NCI-H1694 treated with DMSO at 0.1 percent for 48 hours (cell line): ENCODE measurements around the gene CXCL12.

Source experiments
- DNase-seq: peaks from one replicate; lab custom pipeline; 2025; lab: John Stamatoyannopoulos, UW

The CXCL12 gene

DNA sequence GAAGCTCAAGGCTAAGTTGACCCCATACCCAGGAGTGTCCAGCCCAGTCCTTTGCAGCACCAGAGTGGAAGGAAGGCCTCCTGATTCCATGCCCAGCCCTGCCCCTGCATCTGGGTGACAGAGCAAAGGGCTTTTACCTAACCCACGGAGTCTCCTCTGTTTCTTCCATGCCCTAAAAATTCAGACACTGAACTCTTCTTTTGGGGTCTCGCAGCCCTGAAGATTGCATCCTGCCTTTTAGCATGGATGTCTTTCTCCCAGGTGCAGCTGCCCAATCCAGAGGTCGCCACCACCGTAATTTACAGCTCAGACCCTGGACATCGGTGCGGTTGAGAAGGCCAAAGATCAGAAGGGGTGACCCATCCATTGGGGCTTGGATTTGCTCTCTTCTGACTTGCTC lies 50.8 kb downstream of the CXCL12 start:
- DNase-seq = no peak

DNA sequence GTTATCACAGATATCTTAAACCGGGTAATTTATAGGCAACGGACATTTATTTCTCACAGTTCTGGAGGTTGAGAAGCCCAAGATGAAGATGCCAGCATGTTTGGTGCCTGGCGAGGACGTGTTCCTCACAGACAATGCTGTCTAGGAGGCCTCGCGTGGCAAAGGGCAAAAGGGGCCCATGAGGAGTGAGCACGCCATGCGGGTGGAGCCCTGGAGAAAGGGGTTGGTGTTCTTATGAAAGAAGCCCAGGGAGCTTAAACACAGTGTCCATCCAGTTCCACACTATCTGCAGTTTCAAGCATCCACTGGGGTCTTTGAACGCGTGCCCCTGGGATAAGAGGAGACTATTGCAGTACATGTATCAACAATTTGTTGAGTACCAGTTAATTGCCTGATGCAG lies 51.4 kb downstream of the CXCL12 start:
- DNase-seq = no peak

DNA sequence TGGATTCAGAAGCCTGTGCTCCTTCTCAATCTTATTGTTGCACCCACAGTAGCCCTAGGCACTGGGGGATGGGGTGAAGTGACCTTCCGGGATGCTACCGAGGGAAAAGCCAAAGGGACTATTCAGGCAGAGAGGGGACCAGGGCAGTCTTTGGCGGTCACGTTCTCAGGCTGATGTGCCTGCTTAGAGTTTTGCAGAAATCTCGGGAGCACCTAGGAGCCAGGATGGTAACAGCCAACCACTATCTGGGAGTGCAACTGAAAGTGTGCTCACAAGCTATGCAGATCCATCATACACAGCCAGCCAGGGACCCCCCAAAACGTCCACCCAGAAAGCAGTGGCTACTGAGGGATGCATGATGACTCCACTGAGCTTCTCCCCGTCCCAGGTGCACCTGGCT lies 52.4 kb downstream of the CXCL12 start:
- DNase-seq = no peak

GRCh38 chr10:44330431-44330830 lies 54.5 kb downstream of the CXCL12 start:
- no peak for DNase-seq

GRCh38 chr10:44327461-44327860 lies 57.4 kb downstream of the CXCL12 start:
- DNase-seq = no peak
